Fibroblast of lung (primary cell): ENCODE data around the gene SRPK2. TPM values are rescaled to one million over a fixed set of nuclear protein-coding genes. Genes with fewer than 3 reads are reported as not detected.

ENCODE experiments used
- DNase-seq, 2 donors: peaks; one replicate each; pipeline versions ENCODE4 v3.0.0 to v3.0.0-alpha.2; 2010; ENCODE audit warnings: low read depth in 2 of 2
- H2AFZ ChIP-seq: 2 replicates; pipeline ENCODE4 v1.5.1; 2012; ENCODE audit warnings: low read length, control low read depth, inconsistent platforms
- H3K27ac ChIP-seq: 2 replicates; pipeline ENCODE4 v1.5.1; 2011; ENCODE audit warnings: low read length, control low read depth; ENCODE audit not compliant: insufficient read depth
- H3K27me3 ChIP-seq: 2 replicates; pipeline ENCODE4 v1.5.1; 2011; ENCODE audit warnings: mild to moderate bottlenecking, low read length; ENCODE audit not compliant: control insufficient read depth, insufficient read depth
- H3K36me3 ChIP-seq: 2 replicates; pipeline ENCODE4 v1.5.1; 2011; ENCODE audit warnings: low read length; ENCODE audit not compliant: control insufficient read depth, insufficient read depth
- H3K4me1 ChIP-seq: 2 replicates; pipeline ENCODE4 v1.5.1; 2011; ENCODE audit warnings: low read length; ENCODE audit not compliant: control insufficient read depth, insufficient read depth; ENCODE audit errors: extremely low read depth
- H3K4me2 ChIP-seq: 2 replicates; pipeline ENCODE4 v1.5.1; 2011; ENCODE audit warnings: low read length, control low read depth; ENCODE audit not compliant: insufficient read depth; ENCODE audit errors: extremely low read depth
- H3K4me3 ChIP-seq, 4 experiments: fragments of 200-600 bp in 1 of 4; sonication (generic) in 1 of 4; replicated peaks in 1 of 4; 2 replicates each; pipeline ENCODE4 v1.5.1; 2011 to 2016; ENCODE audit warnings: low read length in 4 of 4, low read depth in 3 of 4, mild to moderate bottlenecking in 3 of 4, control low read depth in 2 of 4, inconsistent platforms in 1 of 4, mixed read lengths in 1 of 4; ENCODE audit not compliant: insufficient read depth in 1 of 4; ENCODE audit errors: control extremely low read depth in 1 of 4
- H3K79me2 ChIP-seq: 2 replicates; pipeline ENCODE4 v1.5.1; 2012; ENCODE audit warnings: mild to moderate bottlenecking, low read length, inconsistent platforms; ENCODE audit not compliant: control insufficient read depth, insufficient read depth
- H3K9ac ChIP-seq: 2 replicates; pipeline ENCODE4 v1.5.1; 2011; ENCODE audit warnings: mild to moderate bottlenecking, low read length, control low read depth; ENCODE audit not compliant: insufficient read depth
- H3K9me3 ChIP-seq: 2 replicates; pipeline ENCODE4 v1.5.1; 2012; ENCODE audit warnings: low read depth, low read length; ENCODE audit not compliant: control insufficient read depth, insufficient read depth
- H4K20me1 ChIP-seq: 2 replicates; pipeline ENCODE4 v1.5.1; 2011; ENCODE audit warnings: low read length; ENCODE audit not compliant: control insufficient read depth, insufficient read depth; ENCODE audit errors: extremely low read depth
- EZH2 ChIP-seq: IDR thresholded peaks from 2 replicates; pipeline ENCODE4 v1.5.1; 2012; ENCODE audit warnings: low read length, control low read depth, mild to moderate bottlenecking; ENCODE audit errors: missing control alignments
- polyA plus RNA-seq, 2 donors: library from polyadenylated mRNA; depleted of rRNA in 1 of 2; stranded (reverse) in 1 of 2; unstranded in 1 of 2; fragments of >200 nt; gene quantifications; 2 replicates each; pipeline ENCODE4 v1.2.1, GENCODE V29; 2011 to 2012; ENCODE audit warnings: missing spikeins in 1 of 2
- total RNA-seq: library from RNA; depleted of rRNA; stranded (reverse); fragments of >200 nt; gene quantifications from 2 replicates; pipeline ENCODE4 v1.2.1, GENCODE V29; 2014
- TF ChIP-seq, protein P1 (sequence below), 2 donors: IDR thresholded peaks in 1 of 2; conservative IDR thresholded peaks in 1 of 2; 1 replicate in 1 of 2; 2 replicates in 1 of 2; pipeline ENCODE4 v1.5.1; 2011 to 2012; ENCODE audit warnings: low read length in 2 of 2, control low read depth in 1 of 2, inconsistent platforms in 1 of 2, low read depth in 1 of 2, mild to moderate bottlenecking in 1 of 2

Gene SRPK2
- total and polyA plus RNA-seq, 2 donors (not counting 1 experiment from before 2014, with no cell fraction given) = 27.8 to 61.8 TPM

DNA sequence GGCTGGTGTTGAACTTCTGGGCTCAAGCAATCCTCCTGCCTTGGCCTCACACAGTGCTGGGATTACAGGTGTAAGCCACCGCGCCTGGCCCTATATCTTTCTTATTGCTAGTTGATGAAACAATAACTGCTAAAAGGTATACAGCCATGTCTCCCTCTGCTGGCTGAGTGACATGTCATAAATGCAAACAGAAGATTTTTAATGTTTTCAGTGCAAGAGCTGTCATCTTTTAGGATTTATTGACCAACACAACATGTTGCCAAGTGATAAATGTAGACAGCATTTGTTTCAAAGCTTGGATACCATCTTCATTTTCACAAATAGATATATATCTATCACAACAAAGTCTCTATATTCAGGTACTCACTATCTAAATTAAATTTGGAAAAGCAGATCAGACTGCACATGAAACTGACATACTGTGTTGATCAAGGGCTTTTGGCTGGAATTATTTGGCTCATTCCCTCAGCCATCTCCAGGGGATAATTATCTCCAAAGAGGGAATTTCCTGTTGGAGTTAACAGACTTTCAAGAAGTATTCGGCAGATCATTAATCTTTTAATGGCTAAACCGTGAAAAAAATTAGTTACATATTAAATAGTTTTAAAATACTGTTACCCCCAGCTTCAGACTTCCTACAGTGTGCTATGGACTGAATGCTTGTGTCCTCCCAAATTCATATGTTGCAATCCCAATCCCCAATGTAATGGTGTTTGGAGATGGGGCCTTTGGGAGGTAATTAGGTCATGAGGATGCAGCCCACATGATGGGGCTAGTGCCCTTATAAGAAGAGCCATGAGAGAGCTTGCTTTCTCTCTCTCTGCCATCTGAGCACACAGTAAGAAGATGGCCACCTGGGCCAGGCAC is 41.3 kb upstream of the SRPK2 start:
- Histone ChIP-seq H3K4me3 (no peak overlapping the region), H3K36me3 (no peaks in the 10 kb centered on the region), H3K4me1 (no peaks in the 10 kb centered on the region), H3K4me2 (no peak overlapping the region), H3K79me2 (no peaks in the 10 kb centered on the region), H3K27ac (no peak overlapping the region), H3K9ac (no peak overlapping the region), H3K9me3 (no peaks in the 10 kb centered on the region), H2AFZ (no peak overlapping the region), H4K20me1 (no peaks in the 10 kb centered on the region), H3K27me3 (no peaks in the 10 kb centered on the region)
- no peak for TF ChIP-seq EZH2
- TF ChIP-seq, protein P1, sequence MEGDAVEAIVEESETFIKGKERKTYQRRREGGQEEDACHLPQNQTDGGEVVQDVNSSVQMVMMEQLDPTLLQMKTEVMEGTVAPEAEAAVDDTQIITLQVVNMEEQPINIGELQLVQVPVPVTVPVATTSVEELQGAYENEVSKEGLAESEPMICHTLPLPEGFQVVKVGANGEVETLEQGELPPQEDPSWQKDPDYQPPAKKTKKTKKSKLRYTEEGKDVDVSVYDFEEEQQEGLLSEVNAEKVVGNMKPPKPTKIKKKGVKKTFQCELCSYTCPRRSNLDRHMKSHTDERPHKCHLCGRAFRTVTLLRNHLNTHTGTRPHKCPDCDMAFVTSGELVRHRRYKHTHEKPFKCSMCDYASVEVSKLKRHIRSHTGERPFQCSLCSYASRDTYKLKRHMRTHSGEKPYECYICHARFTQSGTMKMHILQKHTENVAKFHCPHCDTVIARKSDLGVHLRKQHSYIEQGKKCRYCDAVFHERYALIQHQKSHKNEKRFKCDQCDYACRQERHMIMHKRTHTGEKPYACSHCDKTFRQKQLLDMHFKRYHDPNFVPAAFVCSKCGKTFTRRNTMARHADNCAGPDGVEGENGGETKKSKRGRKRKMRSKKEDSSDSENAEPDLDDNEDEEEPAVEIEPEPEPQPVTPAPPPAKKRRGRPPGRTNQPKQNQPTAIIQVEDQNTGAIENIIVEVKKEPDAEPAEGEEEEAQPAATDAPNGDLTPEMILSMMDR (conservative IDR thresholded peaks at IDR 0.05 in 1 of 2, IDR thresholded peaks at IDR 0.05 in 1 of 2; ENCODE audit: low read depth in 1 of 2, low read length in 2 of 2) = peak; percentile 25 to 46
- peak; percentile 24 to 57 for DNase-seq

- Histone ChIP-seq H3K9me3 (no peaks in the 10 kb centered on the region), H3K4me1 (no peaks in the 10 kb centered on the region), H3K27me3 (no peaks in the 10 kb centered on the region), H3K4me2 (no peak overlapping the region), H3K4me3 (no peak overlapping the region), H2AFZ (no peak overlapping the region), H3K9ac (no peak overlapping the region), H3K36me3 (no peaks in the 10 kb centered on the region), H3K27ac (no peak overlapping the region), H4K20me1 (no peaks in the 10 kb centered on the region), H3K79me2 (no peaks in the 10 kb centered on the region)
- TF ChIP-seq EZH2 = no peak
- TF ChIP-seq, protein P1 (conservative IDR thresholded peaks at IDR 0.05 in 1 of 2, IDR thresholded peaks at IDR 0.05 in 1 of 2; ENCODE audit: low read depth in 1 of 2, low read length in 2 of 2) = no peak
- DNase-seq = no peak
Observed at GRCh38 chr7:105426606-105427146, 38.0 kb upstream of the SRPK2 start.

- Histone ChIP-seq H3K27me3 (no peaks in the 10 kb centered on the region), H2AFZ (no peak overlapping the region), H3K9ac (no peak overlapping the region), H3K4me3 (no peak overlapping the region), H3K36me3 (no peaks in the 10 kb centered on the region), H3K4me1 (no peaks in the 10 kb centered on the region), H3K79me2 (no peaks in the 10 kb centered on the region), H4K20me1 (no peaks in the 10 kb centered on the region), H3K4me2 (no peak overlapping the region), H3K9me3 (no peaks in the 10 kb centered on the region), H3K27ac (no peak overlapping the region)
- TF ChIP-seq, protein P1 (conservative IDR thresholded peaks at IDR 0.05 in 1 of 2, IDR thresholded peaks at IDR 0.05 in 1 of 2; ENCODE audit: low read depth in 1 of 2, low read length in 2 of 2) = no peak
- no peak for TF ChIP-seq EZH2
- no peak for DNase-seq
Observed at GRCh38 chr7:105423987-105424386, 35.3 kb upstream of the SRPK2 start.
